HG02840 (cell line): ENCODE data around the gene KCNK16.
"Not testable (repeated sequence)": the region's sequence is repeated elsewhere in the genome, so short reads cannot be mapped to it uniquely, and the experiment has no call there.

ENCODE experiments used
- ATAC-seq: cut with Tn5 transposase; IDR thresholded peaks from one replicate; pipeline ENCODE4 v1.9.1; 2021; ENCODE audit warnings: mild to moderate bottlenecking, moderate library complexity, moderate number of reproducible peaks; ENCODE audit not compliant: unreplicated experiment, low FRiP score

KCNK16 gene

DNA sequence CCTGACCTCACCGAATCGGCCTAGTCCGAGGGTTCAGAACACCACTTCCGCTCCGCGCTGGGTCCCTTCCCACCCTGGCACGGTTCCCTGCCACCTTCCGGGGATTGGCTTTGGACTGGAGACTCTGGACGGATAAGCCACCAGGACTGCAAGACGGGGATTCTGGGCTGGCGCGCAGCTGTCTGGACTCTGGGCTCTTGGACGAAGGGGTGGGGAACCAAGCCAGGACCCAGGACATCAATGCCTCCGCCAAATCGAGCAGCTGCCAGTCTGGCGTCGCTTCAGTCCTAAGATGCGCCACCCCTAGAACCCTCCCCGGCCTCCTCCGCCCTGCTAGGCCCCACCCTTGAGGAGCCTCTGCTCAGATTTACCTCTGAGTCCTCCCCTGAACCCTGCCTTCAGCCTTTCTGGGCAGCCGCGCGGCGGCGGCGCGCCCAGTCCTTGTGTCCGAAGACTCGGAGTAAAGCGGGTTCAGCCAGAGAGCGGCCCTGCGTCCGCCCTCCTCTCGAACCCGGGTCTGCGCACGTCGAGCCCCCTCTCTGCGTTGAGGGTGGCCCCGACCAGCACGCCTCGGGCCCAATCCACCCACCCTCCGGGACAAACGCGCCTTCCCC lies 9.5 kb downstream of the KCNK16 start:
- no peak for ATAC-seq

DNA sequence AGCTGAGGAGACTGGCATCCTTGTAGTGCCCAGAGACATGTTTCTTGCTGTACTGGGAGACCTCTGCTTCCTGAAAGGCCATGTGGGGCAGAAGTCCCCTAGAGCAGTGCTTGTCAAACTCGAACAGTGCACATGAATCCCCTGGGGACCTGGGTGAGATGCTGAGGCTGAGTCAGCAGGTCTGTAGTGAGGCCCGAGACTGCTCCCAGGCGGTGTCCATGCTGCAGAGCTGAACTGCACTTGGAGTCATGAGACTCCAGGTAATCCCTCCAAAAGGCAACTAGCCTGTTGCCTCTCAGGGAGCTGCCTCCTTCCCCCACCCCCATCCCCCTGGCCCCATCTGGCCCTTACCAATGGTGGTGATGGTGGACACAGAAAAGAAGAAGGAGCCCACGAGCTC lies 12.0 kb downstream of the KCNK16 start:
- ATAC-seq, result no peak

DNA sequence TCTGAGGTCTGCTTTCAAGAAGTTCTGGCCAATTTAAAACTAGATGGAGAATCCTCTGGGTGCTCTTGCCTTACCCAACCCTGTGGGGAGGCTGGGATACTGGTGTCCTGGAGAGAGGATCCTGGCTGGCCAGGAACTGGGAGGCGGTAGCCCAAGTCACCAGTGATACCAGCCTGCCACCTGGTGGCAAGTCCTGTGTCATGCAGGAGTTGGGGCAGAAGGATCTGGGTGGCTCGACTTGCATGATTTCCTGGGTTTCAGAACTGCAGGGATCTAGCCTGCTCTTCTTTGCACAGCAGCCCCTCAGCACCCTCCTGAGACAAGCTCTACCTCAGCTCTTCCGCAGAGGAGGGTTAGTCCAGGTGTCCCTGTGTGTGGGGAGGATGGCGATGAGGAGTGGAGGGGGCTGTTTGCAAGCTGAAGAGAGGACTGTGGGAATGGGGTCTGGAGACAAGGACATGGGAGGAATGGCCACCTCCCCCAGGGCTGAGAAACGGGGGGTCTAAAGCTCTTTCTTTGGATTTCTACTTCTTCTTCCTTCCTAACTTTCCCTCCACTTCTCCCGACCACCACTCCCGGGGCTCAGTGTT lies 12.5 kb downstream of the KCNK16 start:
- ATAC-seq, result no peak

DNA sequence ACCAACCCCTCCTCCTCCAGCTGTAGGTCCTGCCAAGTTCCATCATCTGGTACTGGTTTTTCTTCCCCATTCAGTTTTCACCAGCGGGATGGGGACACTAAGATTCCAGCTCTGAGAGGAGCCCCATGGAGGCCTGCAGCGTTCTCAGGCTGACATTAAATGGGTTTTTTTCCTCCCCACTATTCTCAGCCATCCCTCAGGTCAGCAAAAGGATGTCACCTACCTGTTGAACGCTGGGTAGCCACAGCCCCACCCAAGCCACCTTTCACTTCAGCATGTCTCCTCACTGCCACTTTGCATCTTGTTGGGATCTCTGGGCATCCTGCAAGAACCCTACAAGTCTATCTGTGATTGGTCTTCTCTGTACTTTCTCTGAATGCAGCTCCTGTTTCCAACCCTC lies 15.0 kb downstream of the KCNK16 start:
- ATAC-seq, result no peak

DNA sequence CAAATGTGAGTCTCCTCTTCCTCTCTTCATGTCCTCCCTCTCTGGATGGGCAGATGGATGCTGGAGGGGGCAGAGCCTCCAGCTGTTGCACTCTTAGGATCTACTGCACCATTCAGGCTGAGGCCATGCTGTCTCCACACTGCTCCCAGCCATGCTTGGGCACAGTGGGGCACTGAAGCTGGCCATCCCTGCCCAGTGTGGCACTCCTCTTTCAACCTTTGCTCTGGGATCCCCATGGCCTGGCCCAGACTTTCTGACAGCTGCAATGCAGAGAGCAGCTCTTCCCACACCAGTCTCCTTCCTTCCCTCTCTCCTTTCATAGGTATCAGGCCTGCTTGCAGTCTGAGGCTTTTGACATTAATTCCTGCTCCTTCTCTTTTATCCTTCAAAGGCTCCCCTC lies 17.6 kb downstream of the KCNK16 start:
- no peak for ATAC-seq

DNA sequence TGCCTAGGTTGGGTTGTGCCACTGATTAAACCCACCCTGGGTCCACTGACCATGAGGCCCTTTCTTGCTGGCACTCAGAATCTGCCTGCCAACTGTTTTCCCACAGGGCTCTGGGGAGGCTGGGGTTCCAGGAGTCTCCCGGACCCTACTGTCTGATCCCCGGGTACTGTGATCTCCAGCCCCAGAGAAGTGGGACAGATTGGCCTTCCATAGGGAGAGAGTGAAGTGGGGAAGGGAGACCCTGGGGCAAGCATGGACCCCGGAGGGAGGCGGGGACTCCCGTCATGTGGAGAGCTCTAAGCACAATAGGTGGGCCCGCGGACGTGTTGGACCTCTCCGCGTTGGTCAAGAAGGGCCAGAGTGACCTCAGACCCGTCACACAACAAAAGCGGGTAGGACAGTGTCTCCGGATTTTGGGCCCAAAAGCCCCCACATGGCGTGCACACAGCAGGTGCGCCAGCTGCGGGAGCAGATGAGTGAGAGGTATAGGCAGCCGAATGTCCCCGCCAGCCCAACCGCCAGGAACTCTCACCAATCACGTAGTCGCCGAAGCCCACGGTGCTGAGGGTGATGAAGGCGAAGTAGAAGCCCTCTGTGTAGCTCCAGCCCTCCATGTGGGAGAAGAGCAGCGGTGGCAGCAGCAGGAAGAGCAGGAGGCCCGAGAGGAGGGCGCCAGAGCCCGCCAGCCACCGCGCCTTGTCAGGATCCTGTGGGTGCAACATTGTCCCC lies 18.9 kb downstream of the KCNK16 start:
- ATAC-seq, result no peak

DNA sequence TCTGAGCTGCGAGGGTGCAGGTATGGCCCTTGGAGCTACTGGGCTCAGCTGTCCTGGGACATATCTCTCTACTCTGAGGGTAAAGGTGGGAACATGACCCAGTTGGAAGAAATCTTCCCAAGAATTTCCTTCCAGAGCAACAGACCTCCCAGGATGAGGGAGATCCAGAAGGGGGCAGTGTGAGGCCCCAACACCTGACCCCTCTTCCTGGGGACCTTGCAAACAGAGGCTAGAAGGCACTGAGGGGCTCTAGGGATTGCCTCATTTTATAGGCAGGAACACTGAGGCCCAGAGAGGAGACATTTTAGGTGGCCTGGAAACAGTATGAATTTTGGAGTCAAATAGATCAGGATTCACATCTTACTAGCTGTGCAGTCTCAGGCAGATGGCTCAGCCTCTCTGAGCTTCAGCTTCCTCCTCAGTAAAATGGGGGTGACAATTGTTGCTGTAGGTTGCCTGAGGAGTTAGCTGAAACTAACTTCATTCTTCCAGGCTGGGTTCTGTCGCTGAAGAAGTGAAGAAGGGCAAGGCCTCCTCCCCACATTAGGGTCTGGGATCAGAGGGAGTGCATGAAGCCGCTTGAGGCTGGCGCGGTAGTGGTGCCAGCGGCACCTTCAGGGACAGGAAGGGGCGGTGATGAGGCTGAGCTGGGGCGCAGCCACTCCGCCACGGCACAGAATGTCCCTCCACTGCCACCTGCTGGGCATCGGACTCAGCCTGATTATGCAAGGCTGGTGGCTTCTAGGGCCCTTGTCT lies 19.7 kb downstream of the KCNK16 start:
- ATAC-seq, result peak; percentile 89

DNA sequence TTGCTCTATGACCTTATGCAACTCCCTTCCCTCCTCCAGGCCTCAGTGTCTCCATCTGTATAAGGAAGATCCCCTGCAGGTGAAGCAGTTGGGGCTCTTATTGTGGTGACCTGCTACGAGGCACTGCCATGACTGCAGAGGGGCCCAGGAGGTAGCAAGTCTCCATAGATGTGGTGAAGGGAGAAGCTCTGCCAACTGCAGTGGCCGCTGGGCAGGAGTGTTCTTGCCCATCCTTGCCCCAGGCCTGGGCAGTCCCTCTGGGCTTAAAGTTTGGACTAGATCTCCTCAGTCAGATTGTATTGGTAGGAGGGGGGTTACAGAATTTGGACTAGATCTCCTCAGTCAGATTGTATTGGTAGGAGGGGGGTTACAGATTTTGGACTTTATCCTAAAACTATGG lies 20.5 kb downstream of the KCNK16 start:
- ATAC-seq, result no peak

DNA sequence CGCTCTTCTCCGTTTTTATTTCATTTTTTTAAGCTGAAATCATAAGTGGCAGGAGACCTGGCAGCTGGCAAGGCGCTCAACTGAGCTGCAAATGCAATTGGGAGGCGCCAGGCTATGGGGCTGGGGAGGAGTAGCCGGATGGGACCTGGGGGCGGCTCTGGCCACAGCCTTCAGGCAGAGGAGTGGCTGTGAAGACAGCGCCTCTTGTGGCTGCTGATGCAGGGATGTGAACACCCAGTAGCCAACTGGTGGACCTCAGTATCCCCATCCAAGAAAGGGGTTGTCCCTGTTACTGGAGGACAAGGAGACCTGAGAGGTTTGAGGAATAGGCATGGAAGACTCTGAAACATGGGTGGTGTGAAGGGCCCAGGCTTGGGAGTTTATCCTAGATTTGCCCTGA lies 20.9 kb downstream of the KCNK16 start:
- no peak for ATAC-seq

DNA sequence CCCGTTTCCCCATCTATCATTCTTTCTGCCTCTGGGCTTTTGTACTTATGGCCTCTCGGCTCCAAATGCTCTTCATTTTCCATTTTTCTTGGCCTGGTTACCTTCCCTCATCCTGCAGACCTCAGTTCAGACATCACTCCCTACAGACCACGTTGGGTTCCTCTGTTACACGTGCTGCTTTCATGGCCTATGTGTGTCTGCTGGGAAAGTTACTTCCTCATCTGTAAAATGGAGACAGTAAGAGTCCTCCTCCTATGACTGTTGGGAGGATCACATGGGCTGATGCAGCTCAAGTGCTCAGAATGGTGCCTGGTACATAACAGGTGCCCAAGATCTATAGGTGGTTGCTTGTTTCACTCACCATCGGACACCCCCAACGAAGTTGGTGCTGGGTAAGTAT lies 21.8 kb downstream of the KCNK16 start:
- no peak for ATAC-seq

DNA sequence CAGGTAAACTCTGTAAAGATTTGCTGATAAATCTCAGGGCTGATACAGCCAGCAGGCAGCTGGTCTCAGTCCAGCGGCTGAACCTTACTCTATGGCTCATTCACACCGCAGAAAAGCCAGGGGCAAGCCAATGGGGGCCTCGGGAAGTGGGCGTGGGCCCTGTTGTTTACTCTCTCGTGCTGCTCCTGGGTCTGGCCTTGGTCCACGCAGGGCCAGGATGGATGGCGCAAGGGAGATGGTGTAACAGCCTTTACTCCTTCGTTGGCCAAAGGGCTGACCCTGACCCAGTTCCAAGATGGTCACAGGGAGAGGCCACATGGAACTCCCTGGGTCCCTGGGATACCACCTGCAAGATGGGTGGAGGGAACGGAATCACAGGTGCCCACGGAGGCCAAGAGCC lies 24.4 kb downstream of the KCNK16 start:
- ATAC-seq, result no peak

DNA sequence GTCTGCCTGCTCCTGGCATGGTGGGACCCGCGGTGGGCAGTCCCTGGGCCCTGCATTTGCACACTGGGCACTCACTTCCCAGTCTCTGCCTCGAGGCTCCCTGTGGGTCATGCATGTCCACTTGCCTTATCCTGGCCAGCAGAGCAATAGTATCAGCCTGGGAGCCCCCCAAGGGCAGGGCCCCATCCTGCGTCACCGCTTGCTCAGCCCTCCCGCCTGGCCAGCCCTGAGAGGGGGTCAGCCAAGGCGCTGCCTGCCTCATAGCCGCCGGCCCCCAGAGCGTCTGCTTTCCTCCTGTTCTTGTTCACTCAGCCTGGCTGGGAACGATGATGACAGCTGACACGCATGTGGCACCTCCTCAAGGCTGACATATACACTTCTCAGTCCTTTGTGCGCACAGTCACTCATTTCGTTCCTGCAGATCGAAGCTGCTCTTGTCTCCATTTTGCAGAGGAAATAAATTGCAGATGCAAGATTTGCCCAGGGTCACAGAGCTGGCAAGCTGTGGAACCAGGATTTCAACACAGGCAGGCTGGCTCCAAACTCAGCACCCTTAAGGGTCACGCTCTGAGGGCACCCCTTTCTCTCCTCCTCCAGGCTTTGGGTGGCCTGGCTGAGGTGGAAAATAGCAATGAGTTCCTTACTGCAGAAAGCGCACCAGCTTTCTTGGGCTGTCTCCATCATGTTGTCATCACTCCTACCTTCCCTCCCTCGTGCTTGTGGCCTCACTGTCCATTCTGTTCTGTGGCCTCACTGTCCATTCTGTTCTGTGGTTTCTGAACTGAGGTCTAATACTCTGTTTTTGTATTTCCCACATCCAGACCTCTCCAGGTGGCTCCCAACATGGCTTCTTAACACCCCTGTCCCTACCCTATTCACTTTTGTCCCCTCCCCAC lies 25.5 kb downstream of the KCNK16 start:
- ATAC-seq, result no peak

DNA sequence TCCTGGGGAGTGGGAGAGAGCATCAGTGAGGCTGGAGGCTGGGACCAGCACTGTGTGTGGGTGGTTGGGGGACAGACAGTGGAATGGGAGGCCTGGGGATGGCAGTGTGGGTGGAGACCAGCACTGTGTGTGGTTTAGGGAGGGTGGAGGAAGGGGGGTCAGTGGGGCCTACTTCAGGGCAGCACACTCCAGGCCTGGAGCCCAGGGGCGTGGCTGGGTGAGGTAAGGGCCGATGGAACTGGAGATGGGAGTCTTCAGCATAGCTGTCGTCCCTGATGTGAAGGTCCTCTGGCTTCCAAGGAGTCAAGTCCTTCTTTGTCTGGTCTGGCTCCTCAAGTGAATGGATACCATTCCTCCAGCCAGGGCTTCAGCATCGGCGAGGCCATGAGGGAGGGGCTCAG lies 26.9 kb downstream of the KCNK16 start:
- ATAC-seq, result no peak

DNA sequence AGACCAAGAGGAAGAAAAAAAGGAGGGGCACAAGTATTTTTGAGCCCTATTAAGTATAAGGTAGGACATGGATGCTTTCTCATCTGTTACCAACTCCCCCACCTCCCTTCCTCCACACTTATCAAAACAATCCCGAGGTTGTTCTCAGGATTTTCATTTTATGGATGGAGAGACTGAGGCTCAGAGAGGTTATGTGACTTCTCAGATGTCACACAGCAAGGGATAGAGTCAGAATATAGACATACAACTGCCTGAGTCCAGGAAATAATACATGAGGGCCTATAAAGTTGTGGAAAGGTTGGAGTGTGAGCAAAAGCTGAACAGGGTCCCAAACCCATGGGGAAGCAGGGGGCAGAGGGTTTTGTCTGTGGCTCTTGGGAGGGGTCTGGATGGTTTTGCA lies 27.6 kb downstream of the KCNK16 start:
- no peak for ATAC-seq

DNA sequence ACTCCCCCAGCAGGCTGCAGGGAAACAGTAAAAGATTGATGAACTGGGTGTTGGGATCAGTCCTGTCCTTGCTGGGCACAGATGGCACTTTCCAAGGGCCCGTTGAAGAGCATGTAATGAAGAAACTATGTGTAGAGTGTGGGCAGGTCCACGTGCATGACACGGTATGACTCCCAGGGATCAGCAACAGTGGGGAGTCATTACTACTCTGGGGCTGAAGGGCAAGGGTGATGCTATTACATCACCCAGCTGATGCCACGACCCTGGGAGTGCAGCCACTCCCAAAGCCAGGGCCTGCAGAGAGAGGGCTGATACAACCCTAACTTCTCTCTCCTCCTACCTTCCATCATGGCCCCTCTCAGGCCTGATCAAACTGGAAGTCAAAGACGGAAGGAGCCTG lies 28.4 kb downstream of the KCNK16 start:
- ATAC-seq, result no peak

DNA sequence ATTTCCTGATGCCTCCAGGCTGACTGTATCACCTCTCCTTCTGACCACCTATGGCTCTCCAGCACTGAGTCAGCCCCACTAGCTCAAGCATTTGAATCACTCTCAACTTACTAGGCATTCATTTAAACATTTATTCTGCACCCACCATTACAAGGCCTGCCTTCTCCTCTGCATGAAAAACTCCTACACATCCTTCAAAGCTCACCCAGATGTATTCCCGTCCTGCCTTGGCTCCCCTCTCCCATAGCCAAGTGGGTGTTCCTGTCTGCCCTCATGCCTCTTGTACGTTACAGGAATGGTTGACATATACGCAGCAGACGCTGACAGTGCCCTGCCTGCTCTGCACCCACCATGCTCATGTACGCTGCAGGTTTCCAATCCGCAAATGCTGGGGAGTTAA lies 29.9 kb downstream of the KCNK16 start:
- no peak for ATAC-seq

DNA sequence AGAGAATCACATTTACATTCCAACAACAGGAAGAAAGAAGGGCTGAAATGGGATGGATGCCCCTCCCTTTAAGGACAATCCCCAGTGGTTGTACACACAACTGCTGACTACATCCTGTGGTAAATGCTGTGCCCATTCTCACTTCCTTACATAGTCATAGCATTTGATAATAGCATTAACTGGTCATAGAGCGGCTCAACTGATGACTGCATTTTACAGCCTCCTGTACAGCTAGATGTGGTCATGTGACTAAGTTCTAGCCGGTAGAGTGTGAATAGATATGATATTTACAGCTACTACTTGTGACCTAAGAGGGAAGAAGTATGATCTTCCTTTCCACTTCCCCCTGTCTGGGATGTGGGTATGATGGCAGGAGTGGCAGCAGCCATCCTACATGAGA lies 33.0 kb downstream of the KCNK16 start:
- ATAC-seq, result no peak

DNA sequence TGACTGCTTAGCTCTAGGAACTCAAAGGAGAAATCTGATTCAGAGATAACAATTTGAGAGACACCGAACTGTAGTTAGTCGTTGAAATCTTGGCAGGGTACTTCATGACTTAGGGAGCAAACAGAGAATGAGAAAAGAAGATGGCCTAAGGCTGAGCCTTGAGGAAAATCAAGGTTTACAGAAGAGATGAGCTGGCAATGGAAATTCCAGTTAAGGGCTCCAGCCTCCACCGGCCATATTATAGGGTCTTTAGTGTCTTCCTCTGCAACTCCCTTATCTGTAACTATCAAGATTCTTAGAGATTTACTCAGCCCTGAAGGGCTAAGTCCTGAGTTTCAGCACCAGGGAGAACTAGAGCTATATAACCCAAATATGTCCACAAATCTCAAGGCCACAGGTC lies 34.9 kb downstream of the KCNK16 start:
- ATAC-seq, result no peak

DNA sequence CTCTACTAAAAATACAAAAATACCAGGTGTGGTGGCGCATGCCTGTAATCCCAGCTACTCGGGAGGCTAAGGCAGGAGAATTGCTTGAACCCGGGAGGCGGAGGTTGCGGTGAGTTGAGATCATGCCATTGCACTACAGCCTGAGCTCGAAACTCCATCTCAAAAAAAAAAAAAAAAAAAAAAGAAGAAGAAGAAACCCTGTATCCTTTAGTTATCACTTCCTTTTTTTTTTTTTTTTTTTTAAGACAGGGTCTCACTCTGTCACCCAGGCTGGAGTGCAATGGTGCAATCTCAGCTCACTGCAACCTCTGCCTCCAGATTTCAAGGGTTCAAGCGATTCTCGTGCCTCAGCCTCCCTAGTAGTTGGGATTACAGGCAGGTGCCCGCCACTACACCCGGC lies 35.9 kb downstream of the KCNK16 start:
- ATAC-seq, result not testable (repeated sequence)

DNA sequence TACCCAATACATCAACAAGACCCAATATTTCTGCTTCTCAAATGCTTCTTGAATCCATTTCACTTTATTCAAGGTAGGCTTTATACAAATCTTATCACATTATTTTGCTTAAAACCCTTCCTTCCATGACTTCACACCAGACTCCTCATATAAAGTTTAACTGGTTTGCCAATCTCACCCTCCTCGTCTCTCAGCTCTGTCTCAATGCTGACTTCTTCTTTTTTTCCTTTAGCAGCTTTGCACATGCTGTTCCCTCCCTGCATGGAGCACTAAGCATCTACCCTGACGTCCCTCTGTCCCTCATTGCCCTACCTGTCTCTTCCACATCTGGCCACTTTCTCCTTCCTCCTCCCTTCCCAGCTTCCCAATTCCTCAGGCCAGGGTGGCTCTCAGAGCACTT lies 39.7 kb downstream of the KCNK16 start:
- no peak for ATAC-seq
